KMS-11 (cell line): Measurements from ENCODE around the gene PCDH7.

Experiments used
- H2AFZ ChIP-seq: fragments of 200-600 bp; sonication (generic); 2 replicates; pipeline ENCODE4 v1.6.1; 2016; ENCODE audit warnings: antibody characterized with exemption, mixed run types, low read depth
- H3K27ac ChIP-seq: fragments of 200-600 bp; sonication (generic); 2 replicates; pipeline ENCODE4 v1.6.1; 2016; ENCODE audit warnings: mild to moderate bottlenecking, mixed run types
- H3K27me3 ChIP-seq: fragments of 200-600 bp; sonication (generic); 2 replicates; pipeline ENCODE4 v1.6.1; 2017; ENCODE audit warnings: mild to moderate bottlenecking, low read depth, mixed run types, moderate library complexity; ENCODE audit not compliant: insufficient read depth
- H3K36me3 ChIP-seq: fragments of 200-600 bp; sonication (generic); 2 replicates; pipeline ENCODE4 v1.6.1; 2017; ENCODE audit warnings: mild to moderate bottlenecking, mixed run types; ENCODE audit not compliant: insufficient read depth
- H3K4me1 ChIP-seq: fragments of 200-600 bp; sonication (generic); 2 replicates; pipeline ENCODE4 v1.6.1; 2016; ENCODE audit warnings: mild to moderate bottlenecking, low read depth, mixed run types; ENCODE audit not compliant: poor library complexity, severe bottlenecking
- H3K4me2 ChIP-seq: fragments of 200-600 bp; sonication (generic); 2 replicates; pipeline ENCODE4 v1.7.0; 2016; ENCODE audit warnings: mild to moderate bottlenecking, mixed run types
- H3K4me3 ChIP-seq: fragments of 200-600 bp; sonication (generic); IDR thresholded peaks from 2 replicates; pipeline ENCODE4 v1.6.1; 2017; ENCODE audit warnings: low read depth, low read length, mixed read lengths; ENCODE audit not compliant: insufficient read depth
- H3K79me2 ChIP-seq: fragments of 200-600 bp; sonication (generic); 2 replicates; pipeline ENCODE4 v1.6.1; 2016; ENCODE audit warnings: low read depth, mixed run types; ENCODE audit not compliant: insufficient read depth
- H3K9ac ChIP-seq: fragments of 200-600 bp; sonication (generic); 2 replicates; pipeline ENCODE4 v1.6.1; 2016; ENCODE audit warnings: mild to moderate bottlenecking, mixed run types
- H4K20me1 ChIP-seq: fragments of 200-600 bp; sonication (generic); 2 replicates; pipeline ENCODE4 v1.6.1; 2016; ENCODE audit warnings: mild to moderate bottlenecking, mixed run types; ENCODE audit not compliant: insufficient read depth
- CTCF ChIP-seq: fragments of 200-600 bp; sonication (generic); conservative IDR thresholded peaks from 2 replicates; pipeline ENCODE4 v1.6.1; 2017; ENCODE audit warnings: low read depth, mild to moderate bottlenecking, antibody characterized with exemption, low read length, moderate library complexity, mixed read lengths

PCDH7 gene

GRCh38 chr4:30725562-30725961 is 5.4 kb downstream of the PCDH7 start:
- Histone ChIP-seq H3K27me3 (no peaks in the 10 kb centered on the region), H3K4me2 (no peak overlapping the region), H2AFZ (no peak overlapping the region), H3K4me3 (no peak overlapping the region), H3K79me2 (no peaks in the 10 kb centered on the region), H3K9ac (no peak overlapping the region), H3K36me3 (no peaks in the 10 kb centered on the region), H3K27ac (no peak overlapping the region), H3K4me1 (no peaks in the 10 kb centered on the region), H4K20me1 (no peaks in the 10 kb centered on the region)
- TF ChIP-seq CTCF: no peak

GRCh38 chr4:30726090-30726675 is 6.0 kb downstream of the PCDH7 start:
- Histone ChIP-seq H4K20me1 (no peaks in the 10 kb centered on the region), H3K4me1 (no peaks in the 10 kb centered on the region), H3K79me2 (no peaks in the 10 kb centered on the region), H3K4me2 (no peak overlapping the region), H3K27ac (no peak overlapping the region), H3K9ac (no peak overlapping the region), H3K36me3 (no peaks in the 10 kb centered on the region), H3K4me3 (no peak overlapping the region), H2AFZ (no peak overlapping the region), H3K27me3 (no peaks in the 10 kb centered on the region)
- TF ChIP-seq CTCF: no peak

- Histone ChIP-seq H3K79me2 (no peaks in the 10 kb centered on the region), H2AFZ (no peak overlapping the region), H3K27me3 (no peaks in the 10 kb centered on the region), H4K20me1 (no peaks in the 10 kb centered on the region), H3K4me3 (no peak overlapping the region), H3K36me3 (no peaks in the 10 kb centered on the region), H3K9ac (no peak overlapping the region), H3K27ac (no peak overlapping the region), H3K4me2 (no peak overlapping the region), H3K4me1 (no peaks in the 10 kb centered on the region)
- no peak for TF ChIP-seq CTCF
Observed at GRCh38 chr4:30727409-30727808, 7.2 kb downstream of the PCDH7 start.

- Histone ChIP-seq H3K79me2 (no peaks in the 10 kb centered on the region), H2AFZ (no peak overlapping the region), H3K4me2 (no peak overlapping the region), H3K27ac (no peak overlapping the region), H3K4me3 (no peak overlapping the region), H3K36me3 (no peaks in the 10 kb centered on the region), H3K9ac (no peak overlapping the region), H3K27me3 (no peaks in the 10 kb centered on the region), H3K4me1 (no peaks in the 10 kb centered on the region), H4K20me1 (no peaks in the 10 kb centered on the region)
- TF ChIP-seq CTCF: no peak
Observed at GRCh38 chr4:30728311-30728710, 8.1 kb downstream of the PCDH7 start.
